Umbilical cord (tissue), 2 donors: ENCODE results near the gene SPON2. TPM values are rescaled to one million over a fixed set of nuclear protein-coding genes. Genes with fewer than 3 reads are reported as not detected.

Experiments
- DNase-seq: peaks from one replicate; pipeline ENCODE4 v3.0.0-alpha.2; 2015; ENCODE audit warnings: low spot score
- total RNA-seq: library from RNA; depleted of rRNA; stranded (reverse); fragments of >200 nt; gene quantifications from one replicate; pipeline ENCODE4 v1.2.3, GENCODE V29; 2014; ENCODE audit warnings: low replicate concordance; ENCODE audit not compliant: insufficient read depth

Gene SPON2
- total RNA-seq, 1 donor from 2014 or later, result 84.3 TPM

- no peak for DNase-seq
Measured at GRCh38 chr4:1195109-1195671, 22.8 kb upstream of the SPON2 start.

DNA sequence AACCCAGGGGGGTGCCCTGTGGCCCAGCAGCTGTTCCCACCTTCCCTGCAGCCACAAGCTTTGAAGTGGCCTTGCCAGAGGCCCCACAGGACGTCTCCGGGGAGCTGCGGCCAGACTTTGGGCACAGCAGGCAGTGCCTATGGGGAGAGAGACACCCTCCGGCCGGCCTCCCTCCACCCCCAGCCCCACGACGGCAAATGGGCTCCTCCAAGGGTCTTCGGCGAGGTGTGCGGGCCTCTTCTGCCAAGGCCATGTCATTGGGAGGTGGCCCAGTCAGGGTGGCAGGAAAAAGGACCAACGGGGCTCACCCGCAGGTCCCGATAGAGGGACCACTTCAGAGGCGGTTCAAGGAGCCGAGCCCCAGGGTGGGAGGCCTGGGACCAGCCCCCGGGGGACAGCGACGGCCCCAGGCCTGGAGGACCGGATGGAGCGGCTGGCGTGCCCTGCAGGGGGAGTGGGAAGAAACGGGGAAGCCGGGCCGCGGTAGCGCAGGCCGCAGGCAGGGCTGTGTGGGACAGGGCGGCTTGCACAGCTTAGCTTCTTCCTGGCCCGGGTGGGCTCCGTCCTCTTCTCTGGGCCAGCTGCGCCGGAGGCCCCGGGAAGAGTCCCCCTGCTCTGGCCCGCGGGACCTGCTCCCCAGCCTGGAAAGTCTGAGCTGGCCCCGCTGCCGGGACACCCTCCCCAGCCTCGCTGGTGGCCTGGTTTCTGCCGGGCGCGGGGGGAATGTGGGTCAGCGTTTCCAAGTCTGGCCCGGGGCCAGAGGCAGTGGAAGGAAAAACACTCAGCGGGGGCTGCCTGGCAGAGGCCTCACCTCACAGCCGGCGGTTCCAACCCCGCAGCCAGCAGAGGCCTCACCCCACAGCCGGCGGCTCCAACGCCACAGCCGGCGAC, 21.9 kb upstream of the SPON2 start:
- no peak for DNase-seq

- no peak for DNase-seq
Measured at GRCh38 chr4:1193206-1194009, 21.0 kb upstream of the SPON2 start.

DNA sequence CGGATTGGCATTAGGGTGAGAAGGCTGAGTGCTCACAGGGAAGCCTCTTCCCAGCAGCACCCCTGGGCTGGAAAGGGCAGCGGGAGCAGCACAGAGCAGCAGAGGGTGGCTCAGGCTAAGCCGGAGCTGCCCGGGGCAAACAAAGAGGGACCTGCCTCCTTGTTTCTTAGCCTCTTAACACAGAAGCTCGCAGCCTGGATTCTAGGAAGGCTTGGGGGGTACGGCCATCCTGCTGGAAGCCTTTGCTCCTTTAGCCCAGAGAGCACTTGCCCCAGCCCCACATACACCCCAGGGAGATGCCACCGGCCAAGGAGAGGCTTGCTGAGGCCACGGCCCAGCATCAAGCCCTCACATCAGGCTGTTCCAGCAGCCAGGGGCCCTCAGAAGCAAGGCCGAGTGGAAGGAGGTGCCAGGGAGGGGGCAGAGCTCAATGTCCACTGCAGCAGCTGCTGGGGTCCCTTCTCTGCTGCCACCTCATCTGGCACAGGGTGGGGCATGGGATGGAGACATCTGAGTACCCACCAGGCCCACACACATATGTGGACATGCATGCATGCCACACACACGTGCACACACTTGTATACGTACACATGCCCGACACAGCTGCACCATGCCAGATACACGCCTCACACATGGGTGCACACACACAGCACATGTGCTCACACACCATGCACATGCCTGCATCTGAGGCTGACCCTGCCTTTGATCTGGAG, 20.3 kb upstream of the SPON2 start:
- no peak for DNase-seq

DNA sequence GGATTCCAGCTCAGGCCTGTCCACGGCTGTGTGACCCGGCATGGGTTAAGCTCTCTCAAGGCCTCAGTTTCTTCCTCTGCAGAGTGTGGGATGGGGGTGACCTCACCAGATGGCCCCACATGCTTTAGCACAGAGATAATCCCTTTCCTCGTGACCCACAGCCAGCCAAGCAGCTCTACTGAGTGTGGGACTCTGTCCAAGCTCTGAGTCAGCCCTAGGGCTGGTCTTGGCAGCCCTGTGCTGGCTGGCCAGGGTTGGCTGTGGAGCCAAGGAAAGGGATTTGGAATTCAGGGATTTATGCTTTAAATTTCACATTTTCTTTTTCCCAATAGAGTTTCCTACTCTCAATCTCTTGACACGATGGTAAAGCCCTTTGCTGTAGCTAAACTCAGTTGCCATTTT, 19.7 kb upstream of the SPON2 start:
- DNase-seq, result peak; percentile 97

DNA sequence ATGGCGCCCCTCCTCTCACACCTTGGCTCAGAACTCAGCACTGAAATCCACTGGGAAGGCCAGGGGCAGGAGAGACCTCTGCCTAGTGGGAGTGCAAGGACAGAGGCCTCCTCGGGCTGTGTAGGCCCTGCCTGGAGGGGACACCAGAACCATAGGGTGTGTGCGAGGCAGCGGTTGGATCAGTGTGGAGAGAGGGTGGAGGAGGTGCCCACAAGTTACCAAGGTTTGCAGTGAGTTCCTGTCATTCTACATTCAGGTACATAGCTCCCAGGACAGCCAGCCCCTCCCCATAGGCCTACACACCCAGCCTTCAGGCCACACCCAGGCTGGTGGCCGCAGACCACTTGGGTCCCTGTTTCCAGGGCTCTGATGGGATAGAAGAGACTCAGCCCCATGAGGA, 19.2 kb upstream of the SPON2 start:
- DNase-seq, result no peak

DNA sequence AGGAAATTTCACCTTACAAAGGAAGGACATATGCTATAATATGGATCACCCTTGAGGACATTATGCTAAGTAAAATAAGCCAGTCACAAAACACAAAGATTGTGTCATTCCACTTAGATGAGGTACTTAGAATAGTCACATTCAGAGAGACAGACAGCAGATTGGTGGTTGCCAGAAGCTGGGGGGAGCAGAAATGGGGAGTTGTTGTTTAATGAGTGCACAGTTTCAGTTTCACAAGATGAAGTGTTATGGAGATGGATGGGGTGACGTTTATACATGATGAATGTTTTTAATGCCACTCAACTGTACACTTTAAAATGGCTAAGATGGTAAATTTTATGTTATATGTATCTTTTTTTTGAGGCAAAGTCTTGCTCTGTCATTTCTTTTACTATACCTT, 14.8 kb upstream of the SPON2 start:
- DNase-seq, result no peak

GRCh38 chr4:1183985-1184773, 11.8 kb upstream of the SPON2 start:
- DNase-seq, result no peak

DNA sequence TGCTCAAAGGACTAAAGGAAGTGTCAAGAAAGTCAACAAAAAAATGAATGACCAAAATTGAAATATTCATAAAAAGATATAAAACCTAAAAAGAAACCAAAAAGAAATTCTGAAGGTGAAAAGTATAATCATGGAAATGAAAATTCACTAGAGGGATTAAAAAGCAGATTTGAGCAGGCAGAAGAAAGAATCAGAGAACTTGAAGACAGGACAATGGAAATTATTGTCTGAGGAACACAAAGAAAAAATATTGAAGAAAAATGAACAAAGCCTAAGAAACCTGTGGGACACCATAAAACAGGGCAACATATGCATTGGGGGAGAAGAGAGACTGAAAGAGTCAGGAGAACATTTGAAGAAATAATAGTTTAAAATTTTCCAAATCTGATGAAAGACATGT, 9.9 kb upstream of the SPON2 start:
- DNase-seq, result no peak

DNA sequence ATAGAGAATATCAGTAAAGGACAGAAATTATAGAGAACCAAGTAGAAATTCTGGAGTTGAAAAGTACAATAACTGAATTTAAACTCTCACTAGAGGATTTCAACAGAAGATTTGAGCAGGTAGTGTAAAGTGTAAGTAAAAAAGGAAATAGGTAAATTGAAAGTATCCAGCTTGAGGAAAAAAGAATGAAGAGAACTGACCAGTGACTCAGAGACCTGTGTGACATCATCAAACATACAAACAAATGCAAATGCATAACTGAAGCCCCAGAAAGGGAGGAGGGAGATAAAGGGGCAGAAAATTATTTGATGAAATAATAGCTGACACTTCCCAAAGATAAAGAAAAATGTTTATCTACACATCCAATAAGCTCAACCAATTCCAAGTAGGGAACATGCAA, 8.3 kb upstream of the SPON2 start:
- no peak for DNase-seq

GRCh38 chr4:1179976-1180375, 7.6 kb upstream of the SPON2 start:
- DNase-seq, result no peak

DNA sequence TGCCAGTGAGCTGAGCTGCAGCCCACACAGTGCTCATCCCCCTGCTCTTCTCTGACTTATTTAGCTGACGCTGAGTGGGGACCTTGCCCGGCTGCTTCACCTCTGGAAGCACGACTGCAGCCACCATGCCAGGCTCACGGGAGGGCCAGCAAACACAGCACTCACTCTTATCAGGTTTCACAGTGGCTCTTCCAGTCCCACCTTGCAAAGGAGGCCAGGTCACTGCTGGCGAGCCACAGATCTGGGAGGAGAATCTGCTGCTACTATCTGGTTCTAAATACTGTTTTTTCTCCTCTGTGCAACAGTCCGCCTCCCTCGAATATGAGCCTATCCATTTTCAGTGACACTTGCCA, 6.7 kb upstream of the SPON2 start:
- no peak for DNase-seq

GRCh38 chr4:1178300-1179088, 6.1 kb upstream of the SPON2 start:
- DNase-seq, result no peak

DNA sequence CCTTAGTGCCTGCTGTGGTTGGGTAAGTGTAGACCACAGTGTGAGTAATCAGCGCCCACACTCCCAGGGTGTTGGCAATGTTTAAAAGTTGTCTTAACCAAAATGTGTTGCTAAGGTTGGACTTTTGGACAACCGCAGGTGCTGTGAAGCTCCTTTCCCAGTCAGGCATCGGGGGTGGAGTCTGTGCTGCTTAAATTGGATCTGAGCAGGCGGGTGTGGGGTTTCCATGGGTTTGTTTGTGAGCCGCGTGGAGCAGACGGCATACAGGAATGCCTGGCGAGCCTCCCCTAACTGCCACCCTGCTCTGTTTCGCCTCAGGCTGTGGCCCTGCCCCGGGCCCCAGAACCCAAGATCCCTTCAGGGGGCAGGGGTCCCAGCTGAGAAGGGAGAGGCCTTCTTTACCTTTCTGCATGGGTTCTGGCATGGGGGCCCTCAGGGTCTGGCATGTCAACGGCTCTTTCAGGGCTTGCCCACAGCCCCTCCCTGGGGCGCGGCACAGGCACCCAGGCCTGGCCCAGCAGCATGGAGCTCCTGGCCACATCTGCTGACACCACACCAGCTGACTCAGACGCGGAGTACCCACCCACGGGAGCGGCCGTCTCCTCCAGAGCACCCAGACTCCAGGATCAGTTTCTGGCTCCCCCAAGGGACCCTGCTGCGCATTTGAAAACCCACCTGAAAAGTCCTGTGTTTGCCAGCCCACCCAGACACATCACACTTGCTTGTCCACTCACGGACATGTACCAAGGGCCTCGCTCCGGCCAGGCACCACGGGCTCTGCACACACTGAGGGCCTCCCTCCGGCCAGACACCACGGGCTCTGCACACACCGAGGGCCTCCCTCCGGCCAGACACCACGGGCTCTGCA, 5.1 kb upstream of the SPON2 start:
- no peak for DNase-seq

DNA sequence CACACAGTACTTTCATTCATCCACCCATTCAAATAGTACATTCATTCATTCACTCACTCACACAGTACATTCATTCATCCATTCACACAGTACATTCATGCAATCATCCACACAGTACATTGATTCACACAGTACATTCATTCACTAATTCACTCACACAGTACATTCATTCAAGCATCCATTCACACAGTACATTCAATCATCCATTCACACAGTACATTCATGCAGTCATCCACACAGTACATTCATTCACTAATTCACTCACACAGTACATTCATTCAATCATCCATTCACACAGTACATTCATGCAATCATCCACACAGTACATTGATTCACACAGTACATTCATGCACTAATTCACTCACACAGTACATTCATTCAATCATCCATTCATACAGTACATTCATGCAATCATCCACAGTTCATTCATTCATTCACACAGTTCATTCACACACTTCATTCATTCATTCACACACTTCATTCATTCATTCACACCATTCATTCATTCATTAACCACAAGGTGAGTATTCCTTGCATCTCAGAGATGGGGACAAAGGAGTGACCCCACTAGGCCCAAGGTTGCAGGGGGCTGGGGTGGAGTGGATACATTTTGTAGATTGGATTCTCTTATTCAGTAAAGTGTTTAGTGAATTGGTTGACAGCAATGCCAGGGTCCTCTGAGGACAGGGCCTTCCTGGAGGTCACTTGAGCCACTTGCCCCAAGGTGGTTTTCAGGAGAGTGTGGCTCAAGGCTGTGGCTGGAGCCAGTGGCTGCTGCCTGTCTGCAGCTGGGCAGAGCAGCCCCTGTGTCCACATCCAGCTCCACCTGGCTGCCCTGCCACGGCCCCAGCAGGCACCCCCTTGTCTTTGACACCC, 4.3 kb upstream of the SPON2 start:
- DNase-seq, result no peak

DNA sequence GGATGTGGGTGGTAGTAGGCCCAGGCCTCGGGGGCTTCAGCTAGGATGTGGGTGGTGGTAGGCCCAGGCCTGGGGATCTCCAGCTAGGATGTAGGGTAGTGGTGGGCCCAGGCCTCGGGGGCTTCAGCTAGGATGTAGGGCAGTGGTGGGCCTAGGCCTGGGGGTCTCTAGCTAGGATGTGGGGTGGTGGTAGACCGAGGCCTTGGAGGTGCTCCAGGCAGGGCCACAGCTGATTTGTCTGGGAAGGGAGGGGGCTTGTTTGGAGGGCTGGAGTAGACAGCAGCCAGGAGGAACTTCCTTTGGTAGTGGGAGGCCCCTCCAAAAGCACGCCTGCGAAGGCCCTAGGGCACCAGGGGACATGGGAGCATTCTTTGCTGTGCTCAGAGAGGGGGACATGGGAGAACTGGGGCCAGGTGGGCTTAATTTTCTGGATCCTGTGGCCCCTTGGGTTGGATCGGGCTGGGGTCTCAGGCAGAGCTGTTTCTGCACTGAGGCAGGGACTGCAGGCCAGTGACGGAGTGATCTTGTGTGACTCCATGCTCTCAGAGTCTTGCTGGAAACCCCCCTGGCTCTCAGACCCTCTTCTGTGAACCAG, 3.3 kb upstream of the SPON2 start:
- no peak for DNase-seq

DNA sequence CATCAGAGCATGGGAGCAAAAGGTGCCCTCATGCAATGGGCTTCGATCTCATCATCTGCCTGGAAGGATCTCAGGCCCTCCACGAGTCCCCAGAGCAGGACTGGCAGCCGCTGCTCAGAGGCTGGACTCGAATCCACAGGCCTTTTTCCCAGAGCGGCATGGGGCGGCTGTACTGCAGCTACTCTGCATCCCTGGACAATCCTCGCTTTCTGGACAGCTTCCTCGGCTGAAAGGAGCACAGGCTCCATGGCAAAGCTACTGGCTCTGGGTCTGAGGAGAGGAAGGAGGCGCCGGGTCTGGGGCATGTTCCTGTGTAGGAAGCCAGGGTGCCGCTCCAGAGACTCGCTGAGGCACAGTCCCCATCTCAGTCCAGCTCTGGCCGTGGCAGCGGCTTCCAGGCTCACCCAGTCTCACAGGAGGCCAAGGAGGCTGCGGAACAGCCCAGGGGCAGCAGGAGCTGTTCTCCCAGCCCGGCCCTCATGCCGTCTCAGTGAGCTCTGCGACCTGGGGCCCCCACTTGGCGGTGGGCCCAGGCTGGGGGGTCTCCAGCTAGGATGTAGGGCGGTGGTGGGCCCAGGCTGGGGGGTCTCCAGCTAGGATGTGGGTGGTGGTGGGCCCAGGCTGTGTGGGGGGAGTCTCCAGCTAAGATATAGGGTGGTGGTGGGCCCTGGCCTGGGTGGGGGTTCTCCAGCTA, 2.7 kb upstream of the SPON2 start:
- no peak for DNase-seq
